Measurements from ENCODE around the gene SMIM5.

The SMIM5 gene

DNA sequence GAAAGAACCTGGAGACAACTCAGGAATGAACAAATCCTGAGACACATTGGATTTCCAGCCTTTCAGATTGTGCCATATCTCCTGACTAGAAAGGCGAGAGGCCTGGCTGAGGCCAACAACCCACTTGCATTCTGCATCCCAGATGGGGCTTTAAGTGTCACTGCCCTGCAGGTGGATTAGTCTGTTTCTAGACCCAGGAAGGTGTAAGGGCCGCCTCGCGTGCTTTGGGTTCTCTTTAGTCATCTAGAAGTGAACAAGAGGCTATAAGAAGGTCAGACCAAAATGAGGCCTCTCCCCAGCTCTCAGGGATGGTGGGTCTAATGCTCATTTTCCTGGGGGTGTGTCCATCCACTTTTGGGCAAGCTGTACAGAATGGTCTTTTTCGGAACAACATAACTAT is 38.8 kb downstream of the SMIM5 start:
- no peak for DNase-seq

DNA sequence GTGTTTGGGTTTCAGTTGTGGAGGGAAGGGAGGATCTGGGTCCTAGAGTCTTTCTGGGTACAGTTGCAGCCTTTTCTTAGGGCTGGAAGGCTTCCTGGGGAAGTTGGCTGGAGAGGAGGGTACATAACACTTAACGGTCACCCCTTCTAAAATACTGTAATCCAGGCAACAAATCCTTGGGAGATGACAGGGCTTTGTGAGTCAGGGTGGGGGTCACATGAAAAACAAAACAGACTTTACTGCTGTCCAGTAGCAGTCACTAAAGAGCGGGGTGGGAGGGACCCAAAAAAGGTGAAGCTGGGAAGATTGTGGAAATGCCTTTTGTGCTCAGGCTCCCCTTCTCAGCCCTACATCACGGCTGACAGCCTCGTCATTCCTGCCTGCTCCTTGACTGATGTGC is 40.3 kb downstream of the SMIM5 start:
- DNase-seq: no peak

DNA sequence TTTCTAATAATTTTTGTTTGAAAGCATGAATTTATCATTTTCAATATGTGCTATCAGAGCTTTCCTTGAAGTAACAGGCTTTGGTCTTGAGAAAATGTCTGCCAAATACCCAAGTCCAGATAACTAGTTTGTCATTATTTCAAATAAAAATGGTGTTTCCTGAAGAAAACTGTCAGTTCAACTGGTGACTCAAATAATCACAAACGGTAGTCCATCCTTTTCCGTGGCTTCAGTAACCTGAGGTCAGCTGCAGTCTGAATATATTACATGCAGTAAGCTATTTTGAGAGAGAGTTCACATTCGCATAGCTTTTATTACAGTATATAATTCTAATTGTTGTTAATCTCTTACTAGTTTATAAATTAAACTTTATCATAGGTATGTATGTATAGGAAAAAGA is 43.2 kb downstream of the SMIM5 start:
- DNase-seq: no peak

DNA sequence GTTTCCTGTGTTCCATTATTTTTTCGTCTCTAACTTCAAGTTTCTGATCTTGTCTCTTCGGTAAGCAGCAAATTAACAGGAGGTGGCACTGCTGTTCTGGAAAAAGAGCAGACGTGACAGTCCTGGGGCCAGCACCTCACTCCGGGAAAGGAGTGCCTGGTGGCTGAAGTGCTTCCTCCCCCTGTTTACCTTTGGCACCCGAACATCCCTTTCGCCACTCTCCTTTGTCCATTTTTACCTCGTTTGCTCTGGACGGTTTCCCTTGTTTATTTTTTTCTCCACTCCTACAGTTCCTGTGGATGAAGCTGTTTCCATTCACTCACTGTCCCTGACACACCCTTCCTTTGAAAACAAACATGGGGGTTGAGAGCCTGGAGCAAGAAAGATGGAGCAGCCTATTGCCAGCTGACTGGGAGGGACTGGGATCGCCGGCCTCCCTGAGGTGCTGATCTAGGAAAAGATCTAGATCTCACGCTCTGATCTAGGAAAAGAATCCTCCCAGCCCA is 46.5 kb downstream of the SMIM5 start:
- peak; percentile 24 for DNase-seq

DNA sequence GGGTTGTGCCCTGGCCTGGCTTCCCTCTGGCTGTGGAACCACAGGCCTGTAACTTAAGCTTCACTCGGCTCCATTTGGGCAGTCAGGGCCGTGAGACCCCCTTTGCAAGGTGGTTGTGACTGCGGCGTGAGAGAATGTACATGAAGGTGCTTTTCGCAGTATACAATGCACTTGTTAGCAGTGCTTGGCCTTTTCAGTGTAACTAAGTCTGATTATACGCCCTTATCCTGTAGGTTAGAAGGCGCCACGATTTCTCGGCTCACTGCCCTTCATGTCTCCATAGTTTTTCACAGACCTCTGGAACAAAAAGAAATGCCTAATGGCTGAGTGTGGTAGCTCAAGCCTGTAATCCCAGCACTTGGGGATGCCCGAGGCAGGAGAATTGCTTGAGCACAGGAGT is 47.2 kb downstream of the SMIM5 start:
- DNase-seq: no peak

DNA sequence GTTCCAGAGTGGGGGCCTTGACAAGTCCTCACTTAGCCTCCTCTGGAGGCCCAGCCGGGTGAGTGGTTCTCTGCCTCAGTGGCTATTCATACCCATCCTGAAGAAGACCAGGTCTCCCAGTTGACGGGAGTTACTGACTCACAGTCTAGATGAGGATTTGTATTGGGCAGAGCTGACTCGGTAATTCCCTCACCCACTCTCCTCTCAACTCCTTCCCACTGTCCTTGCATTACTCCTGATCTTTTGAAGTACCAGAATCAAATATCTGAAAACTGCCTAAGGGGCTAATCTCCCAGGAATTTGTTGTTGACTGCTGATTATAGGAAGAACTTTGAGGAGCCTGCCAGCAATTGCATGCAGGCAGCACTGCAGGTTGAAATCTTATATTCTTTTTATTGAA is 48.1 kb downstream of the SMIM5 start:
- DNase-seq: no peak

DNA sequence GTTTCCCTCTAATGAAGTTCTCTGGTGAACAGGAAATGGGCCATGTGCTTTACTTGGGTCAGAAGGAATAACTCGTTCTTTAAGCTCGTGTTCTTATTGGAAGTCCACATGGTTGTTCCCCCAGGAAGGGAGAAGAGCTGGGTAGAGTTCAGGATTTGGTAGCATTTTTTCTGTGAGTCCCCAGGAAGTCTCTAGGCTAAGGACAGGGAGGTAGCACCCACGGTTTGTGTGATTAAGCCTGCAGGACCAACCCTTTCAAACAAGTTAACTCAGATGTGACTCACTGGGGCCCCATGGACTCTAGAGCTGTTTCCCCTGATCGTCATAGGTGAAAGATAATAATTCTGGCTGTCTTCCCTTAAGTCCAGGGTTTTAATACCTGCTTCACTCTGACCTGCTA is 50.3 kb downstream of the SMIM5 start:
- no peak for DNase-seq

DNA sequence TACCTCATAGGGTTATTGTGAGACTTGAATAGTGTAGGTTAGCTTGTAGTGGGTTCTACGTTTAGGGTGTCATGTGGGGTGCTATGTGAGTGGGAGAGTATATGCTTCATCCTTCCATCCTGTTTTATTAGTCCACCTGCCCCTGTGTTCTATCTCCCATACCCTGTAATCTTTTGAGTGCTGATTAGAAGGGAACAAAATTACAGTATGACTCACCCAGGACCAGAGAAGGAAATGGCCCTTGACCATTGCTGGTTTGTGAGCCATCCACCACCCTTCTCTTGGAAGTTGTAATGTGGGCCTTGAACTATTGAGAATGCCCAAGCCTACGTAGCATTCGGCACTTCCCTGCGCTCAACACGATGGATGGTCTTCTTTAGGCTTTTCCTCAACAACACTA is 51.0 kb downstream of the SMIM5 start:
- DNase-seq: no peak

DNA sequence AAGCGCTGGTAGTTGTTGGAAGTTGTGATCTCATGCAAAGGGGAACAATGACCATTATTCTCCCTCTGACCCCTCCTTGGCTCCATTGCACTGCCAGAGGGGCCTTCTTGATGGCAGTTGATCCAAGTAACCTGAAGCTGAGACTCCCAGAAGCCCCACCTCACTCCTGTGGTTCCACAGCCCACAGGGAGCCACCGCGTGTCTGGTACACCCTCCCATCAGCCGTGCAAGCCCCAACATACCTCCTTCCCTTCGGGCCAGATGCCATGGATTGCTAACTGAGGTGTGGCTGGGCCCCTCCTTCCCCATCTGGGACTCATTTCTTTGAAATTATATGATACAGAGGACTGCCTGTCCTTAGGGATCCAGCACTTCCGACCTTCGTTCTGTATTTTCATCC is 51.7 kb downstream of the SMIM5 start:
- no peak for DNase-seq

DNA sequence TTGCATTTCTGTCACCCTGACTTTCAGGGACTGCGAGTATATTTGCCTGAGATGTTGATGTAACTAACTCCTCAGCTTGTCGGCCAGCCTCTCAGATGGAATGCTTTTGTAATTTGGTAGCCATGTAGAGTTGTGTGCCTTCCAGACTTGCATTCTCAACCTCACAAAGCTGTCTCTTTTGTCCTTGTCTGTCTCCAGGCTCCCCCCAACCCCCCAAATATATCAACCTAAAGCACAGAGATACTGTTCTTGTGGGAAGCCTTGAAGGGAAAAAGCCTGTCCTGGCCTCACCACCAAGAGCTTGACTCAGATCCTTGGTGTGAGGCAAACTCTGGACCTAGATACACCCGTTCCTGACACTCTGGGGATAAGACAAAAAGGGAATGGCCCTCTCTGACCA is 52.3 kb downstream of the SMIM5 start:
- DNase-seq: no peak

DNA sequence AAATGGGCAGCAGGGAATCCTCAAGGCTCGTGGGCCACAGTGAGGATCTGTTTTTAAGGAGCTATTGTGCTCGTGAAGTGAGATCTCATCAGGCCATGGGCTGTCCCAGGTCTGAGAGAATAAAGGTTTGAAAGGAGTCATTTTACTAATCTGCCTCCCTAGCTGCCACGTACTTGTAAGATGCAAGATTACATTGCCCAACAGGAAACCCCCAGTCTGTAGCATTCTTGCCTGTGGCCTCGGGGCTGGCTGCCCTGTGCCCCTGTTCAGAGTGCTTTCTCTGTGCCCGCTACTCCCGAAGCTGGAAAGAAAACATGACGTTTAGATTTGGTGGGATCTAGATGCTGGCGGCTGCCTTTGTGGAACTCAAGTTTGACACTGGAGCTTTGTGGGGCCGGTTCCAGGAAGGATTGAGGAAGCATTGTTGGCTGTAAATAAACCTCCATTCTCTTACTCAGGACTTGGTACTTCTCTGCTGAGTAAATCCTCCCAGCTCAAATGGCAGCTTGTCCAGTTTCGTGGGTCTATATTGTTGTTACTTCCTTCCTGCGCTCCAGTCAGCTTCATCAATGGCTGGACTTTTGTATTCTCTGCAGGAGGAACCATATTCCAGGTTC is 55.1 kb downstream of the SMIM5 start:
- DNase-seq: no peak

DNA sequence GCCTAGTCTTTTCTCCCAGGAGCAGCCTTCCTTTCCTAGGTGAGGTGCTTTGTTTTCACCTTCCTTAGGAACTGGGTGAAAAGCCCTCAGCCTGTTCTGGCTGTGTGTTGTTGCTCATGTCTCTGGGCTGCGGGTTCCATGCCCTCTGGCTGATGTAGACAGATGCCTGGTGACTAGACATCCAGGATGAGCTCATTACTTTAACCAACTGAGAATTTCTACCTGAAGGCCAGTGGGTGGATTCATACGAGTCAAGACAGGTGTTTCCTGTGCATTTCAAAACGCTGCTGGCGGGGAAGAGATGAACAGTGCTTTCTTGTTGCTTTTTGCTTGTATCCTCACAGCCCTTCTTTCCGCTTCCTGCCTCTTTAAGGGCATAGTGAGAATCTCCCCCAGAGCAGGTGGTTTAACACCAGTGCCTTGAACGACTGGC is 56.2 kb downstream of the SMIM5 start:
- DNase-seq: no peak
